HG02610 (cell line): ENCODE data around the gene EIF3A.
"Not testable (repeated sequence)": the region's sequence is repeated elsewhere in the genome, so short reads cannot be mapped to it uniquely, and the experiment has no call there.

Experiments used
- ATAC-seq: cut with Tn5 transposase; IDR thresholded peaks from one replicate; pipeline ENCODE4 v1.9.1; 2021; ENCODE audit warnings: mild to moderate bottlenecking, moderate library complexity; ENCODE audit not compliant: unreplicated experiment

The EIF3A gene

GRCh38 chr10:119059557-119059956 lies 21.1 kb downstream of the EIF3A start:
- no peak for ATAC-seq

- no peak for ATAC-seq
These were observed 22.6 kb downstream of the EIF3A start for GRCh38 chr10:119058010-119058409.

GRCh38 chr10:119055472-119055871 lies 25.1 kb downstream of the EIF3A start:
- no peak for ATAC-seq

GRCh38 chr10:119051775-119052174 lies 28.8 kb downstream of the EIF3A start:
- no peak for ATAC-seq

- no peak for ATAC-seq
These were observed 30.8 kb downstream of the EIF3A start for GRCh38 chr10:119049777-119050176.

DNA sequence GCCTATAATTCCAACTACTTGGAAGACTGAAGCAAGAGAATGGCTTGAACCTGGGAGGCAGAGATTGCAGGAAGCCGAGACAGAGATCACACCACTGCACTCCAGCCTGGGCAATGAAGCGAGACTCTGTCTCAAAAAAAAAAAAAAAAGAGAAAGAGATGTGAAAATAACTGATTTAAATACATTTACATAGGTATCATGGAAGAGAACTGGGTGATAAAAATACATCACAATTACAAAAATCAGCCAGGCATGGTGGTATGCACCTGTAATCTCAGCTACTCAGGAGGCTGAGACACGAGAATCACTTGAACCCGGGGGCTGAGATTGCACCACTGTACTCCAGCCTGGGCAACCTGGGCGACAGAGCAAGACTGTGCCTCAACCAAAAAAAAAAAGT lies 31.3 kb downstream of the EIF3A start:
- ATAC-seq: no peak

DNA sequence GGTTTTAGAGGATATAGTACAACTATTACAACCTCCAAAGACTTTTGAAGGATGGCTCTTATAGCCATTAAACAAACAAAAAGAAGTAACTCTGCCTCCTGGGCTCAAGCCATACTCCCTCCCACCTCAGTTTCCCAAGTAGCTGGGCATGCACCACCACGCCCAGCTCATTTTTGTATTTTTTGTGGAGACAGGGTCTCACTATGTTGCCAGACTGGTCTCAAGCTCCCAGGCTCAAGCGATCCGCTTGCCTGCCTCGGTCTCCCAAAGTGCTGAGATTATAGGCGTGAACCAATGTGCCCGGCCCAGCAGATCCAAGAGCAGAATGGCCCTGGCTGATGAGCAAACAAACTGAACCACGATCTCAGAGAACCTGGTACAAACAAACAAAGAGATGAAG lies 35.1 kb downstream of the EIF3A start:
- ATAC-seq: no peak

DNA sequence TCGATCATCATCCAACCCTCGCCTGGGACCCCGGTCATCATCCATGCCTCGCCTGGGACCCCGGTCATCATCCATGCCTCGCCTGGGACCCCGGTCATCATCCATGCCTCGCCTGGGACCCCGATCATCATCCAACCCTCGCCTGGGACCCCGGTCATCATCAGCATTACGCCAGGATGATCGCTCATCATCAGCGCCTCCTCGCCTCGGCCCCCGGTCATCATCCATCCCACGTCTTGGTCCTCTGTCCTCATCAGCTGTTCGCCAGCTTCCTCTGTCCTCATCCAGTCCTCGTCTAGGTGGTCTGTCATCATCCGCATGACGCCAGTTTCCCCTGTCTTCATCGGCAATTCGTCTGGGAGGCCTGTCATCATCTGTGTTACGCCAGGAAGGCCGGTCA lies 38.4 kb downstream of the EIF3A start:
- ATAC-seq: no peak

- ATAC-seq: no peak
These were observed 39.3 kb downstream of the EIF3A start for GRCh38 chr10:119041326-119041725.

DNA sequence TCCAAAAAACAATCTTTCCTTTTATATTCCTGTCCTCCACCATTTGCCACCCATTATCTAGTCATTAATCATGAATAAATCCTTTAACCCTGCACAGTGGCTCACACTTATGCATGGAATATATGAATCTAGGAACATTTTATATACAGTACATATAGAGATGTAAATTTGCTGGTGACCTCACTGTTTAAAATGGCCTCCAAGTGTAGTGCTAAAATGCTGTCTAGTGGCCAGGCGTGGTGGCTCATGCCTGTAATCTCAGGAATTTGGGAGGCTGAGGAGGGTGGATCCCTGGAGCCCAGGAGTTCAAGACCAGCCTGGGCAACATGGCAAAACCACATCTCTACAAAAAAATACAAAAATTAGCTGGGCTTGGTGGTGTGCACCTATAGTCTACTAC lies 41.5 kb downstream of the EIF3A start:
- ATAC-seq: no peak

- ATAC-seq: no peak
These were observed 49.0 kb downstream of the EIF3A start for GRCh38 chr10:119031496-119032059.

DNA sequence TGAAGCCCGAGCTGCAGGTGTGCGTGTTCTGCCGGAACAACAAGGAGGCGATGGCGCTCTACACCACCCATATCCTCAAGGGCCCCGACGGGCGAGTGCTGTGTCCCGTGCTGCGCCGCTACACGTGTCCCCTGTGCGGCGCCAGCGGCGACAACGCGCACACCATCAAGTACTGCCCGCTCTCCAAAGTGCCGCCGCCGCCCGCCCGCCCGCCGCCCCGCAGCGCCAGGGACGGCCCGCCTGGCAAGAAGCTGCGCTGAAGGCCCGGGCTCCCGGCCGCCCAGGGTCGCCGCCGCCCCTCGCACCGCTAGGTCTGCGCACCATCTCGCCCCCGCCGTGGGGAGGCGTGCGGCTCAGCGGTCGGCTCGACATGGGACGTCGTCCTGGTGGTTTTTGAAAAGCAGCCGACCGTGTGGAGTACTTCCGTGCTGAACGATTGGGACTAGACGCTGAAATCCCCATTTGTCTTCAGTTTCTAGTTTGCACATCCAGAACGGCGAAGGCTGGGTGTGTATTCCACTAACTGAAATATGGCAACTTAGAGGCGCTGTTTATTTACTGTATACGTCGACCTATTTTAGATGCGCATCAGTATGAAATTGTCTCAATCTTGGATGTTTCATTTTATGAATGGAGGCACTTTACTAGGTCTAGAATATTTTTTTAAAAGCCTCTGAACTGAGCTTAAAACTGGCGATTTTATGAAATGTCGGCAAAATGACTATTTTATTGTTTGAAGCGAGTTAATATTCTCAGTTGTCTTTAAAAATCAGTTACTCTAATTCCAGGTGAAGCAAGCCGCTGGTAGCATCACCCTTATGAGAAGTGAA lies 50.0 kb downstream of the EIF3A start:
- ATAC-seq: peak; percentile 64

- peak; percentile 26 for ATAC-seq
These were observed 50.8 kb downstream of the EIF3A start, which contains the start of gene NANOS1 for GRCh38 chr10:119029613-119030420. NANOS1 (plus strand) TSS chr10:119029714; CDS start chr10:119029802, 88 bp downstream.

DNA sequence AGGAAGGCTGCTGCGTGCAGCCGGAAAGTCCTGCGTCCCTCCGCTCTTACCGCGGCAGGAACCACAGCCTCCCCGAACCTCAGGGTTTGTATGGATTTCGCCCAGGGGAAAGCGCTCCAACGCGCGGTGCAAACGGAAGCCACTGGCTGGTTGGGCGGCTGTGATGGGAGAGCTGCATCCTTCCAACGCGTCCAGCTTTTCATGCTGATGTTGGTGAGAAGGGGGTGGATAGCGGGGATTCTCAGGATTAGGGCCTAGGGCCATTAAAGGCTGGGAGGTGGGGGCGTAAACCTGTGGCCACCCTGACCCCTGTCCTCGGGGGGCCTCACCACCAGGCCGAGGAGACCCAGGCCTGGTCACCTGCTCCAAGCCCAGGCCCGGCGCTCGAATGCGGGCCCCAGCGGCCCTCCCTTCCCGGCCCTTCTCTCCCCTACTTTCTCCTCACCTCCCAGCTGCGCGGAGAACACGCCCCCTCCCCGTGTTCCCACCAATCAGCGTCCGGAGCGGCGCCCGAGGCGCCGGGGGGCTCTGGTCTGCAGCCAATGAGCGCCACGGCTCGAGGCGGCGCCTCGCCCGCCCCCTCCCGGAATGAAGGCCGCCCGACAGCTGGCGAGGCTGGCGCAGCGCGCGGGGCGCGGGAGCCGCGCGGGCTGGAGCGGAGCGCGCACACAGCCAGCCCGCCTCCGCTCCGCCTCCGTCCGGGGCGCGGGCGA lies 51.6 kb downstream of the EIF3A start:
- ATAC-seq: peak; percentile 73

GRCh38 chr10:119028445-119028899 lies 52.1 kb downstream of the EIF3A start:
- not testable (repeated sequence) for ATAC-seq

- no peak for ATAC-seq
These were observed 54.1 kb downstream of the EIF3A start for GRCh38 chr10:119026301-119027110.

GRCh38 chr10:119025776-119026175 lies 54.8 kb downstream of the EIF3A start:
- no peak for ATAC-seq

GRCh38 chr10:119025336-119025735 lies 55.3 kb downstream of the EIF3A start:
- no peak for ATAC-seq

DNA sequence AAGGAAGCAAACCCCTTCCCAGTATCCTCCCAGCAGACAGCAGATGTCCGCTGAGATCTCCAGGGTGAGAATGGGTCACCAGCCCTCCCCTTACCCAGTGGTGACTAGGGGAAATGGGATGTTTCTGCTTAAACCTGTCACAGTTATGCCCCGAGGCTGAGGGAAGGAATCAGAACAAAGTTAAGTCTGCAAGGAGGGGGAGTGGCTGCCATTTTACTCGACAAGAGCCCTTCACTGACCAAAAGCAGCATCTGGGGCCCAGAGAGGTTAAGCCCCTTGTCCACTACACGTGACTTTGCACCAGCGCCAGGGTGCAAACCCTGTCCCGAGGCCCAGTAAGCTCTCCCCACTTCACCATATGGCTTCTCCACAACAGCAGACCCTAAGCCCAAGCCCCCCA lies 55.7 kb downstream of the EIF3A start:
- ATAC-seq: no peak

DNA sequence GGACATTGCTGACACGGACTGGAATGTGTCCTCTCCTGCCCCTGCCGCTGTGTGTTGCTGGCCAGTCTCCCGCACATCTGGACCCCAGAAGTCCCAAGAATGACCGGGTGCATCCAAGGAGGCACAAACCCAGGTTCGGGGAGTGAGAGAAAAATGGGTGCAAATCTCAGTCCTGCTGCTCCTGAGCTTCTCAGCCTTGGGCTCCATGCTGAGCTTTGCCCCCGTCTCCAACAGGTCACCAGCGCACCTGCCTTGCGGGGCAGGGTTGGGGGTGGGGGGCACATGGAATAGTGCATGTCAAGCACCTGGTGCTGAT lies 57.1 kb downstream of the EIF3A start:
- no peak for ATAC-seq
